GM18873 (cell line): Measurements from ENCODE around the gene SLC13A2.

Experiments used
- ATAC-seq: cut with Tn5 transposase; IDR thresholded peaks from one replicate; pipeline ENCODE4 v1.9.1; 2021; ENCODE audit warnings: mild to moderate bottlenecking, moderate library complexity, moderate number of reproducible peaks; ENCODE audit not compliant: unreplicated experiment, low FRiP score

The SLC13A2 gene

GRCh38 chr17:28532050-28532960 lies 58.9 kb downstream of the SLC13A2 start:
- ATAC-seq, result no peak

GRCh38 chr17:28533091-28533807 lies 59.8 kb downstream of the SLC13A2 start:
- ATAC-seq, result no peak

GRCh38 chr17:28534740-28535375 lies 61.4 kb downstream of the SLC13A2 start:
- no peak for ATAC-seq

GRCh38 chr17:28536532-28537218 lies 63.2 kb downstream of the SLC13A2 start:
- ATAC-seq, result no peak

GRCh38 chr17:28537219-28537610 lies 63.8 kb downstream of the SLC13A2 start:
- ATAC-seq, result no peak

- ATAC-seq, result no peak
Measured at GRCh38 chr17:28538296-28538895, 65.0 kb downstream of the SLC13A2 start.

GRCh38 chr17:28540231-28540630 lies 66.8 kb downstream of the SLC13A2 start:
- ATAC-seq, result no peak

GRCh38 chr17:28541439-28541838 lies 68.0 kb downstream of the SLC13A2 start:
- no peak for ATAC-seq

GRCh38 chr17:28544402-28545140 lies 71.1 kb downstream of the SLC13A2 start:
- no peak for ATAC-seq

- ATAC-seq, result no peak
Measured at GRCh38 chr17:28545141-28545503, 71.7 kb downstream of the SLC13A2 start.

GRCh38 chr17:28545787-28546415 lies 72.5 kb downstream of the SLC13A2 start:
- no peak for ATAC-seq

GRCh38 chr17:28547096-28547622 lies 73.7 kb downstream of the SLC13A2 start:
- ATAC-seq, result no peak
